Muscle layer of duodenum (tissue), 2 donors: Measurements from ENCODE around the gene RCAN1.

Experiments
- H3K27ac ChIP-seq: one replicate; pipeline ENCODE4 v1.7.0; 2013; ENCODE audit warnings: mild to moderate bottlenecking, low read length
- H3K27me3 ChIP-seq: one replicate; pipeline ENCODE4 v1.7.0; 2013; ENCODE audit warnings: low read depth, mild to moderate bottlenecking, control low read depth, low read length
- H3K36me3 ChIP-seq, 2 donors: one replicate each; pipeline ENCODE4 v1.7.0; 2013; ENCODE audit warnings: low read length in 2 of 2, control low read depth in 1 of 2, mild to moderate bottlenecking in 1 of 2; ENCODE audit not compliant: insufficient read depth in 2 of 2, control insufficient read depth in 1 of 2
- H3K4me1 ChIP-seq, 2 donors: one replicate each; pipeline ENCODE4 v1.7.0; 2013; ENCODE audit warnings: low read length in 2 of 2, mild to moderate bottlenecking in 2 of 2, control low read depth in 1 of 2, moderate library complexity in 1 of 2; ENCODE audit not compliant: insufficient read depth in 2 of 2, control insufficient read depth in 1 of 2
- H3K4me3 ChIP-seq, 2 donors: one replicate each; pipeline ENCODE4 v1.7.0; 2013; ENCODE audit warnings: low read length in 2 of 2, low read depth in 1 of 2, mild to moderate bottlenecking in 1 of 2
- H3K9me3 ChIP-seq, 2 donors: one replicate each; pipeline ENCODE4 v1.7.0; 2013; ENCODE audit warnings: low read length in 2 of 2, control low read depth in 1 of 2, mild to moderate bottlenecking in 1 of 2; ENCODE audit not compliant: control insufficient read depth in 1 of 2
- donor health status: healthy.

The RCAN1 gene

DNA sequence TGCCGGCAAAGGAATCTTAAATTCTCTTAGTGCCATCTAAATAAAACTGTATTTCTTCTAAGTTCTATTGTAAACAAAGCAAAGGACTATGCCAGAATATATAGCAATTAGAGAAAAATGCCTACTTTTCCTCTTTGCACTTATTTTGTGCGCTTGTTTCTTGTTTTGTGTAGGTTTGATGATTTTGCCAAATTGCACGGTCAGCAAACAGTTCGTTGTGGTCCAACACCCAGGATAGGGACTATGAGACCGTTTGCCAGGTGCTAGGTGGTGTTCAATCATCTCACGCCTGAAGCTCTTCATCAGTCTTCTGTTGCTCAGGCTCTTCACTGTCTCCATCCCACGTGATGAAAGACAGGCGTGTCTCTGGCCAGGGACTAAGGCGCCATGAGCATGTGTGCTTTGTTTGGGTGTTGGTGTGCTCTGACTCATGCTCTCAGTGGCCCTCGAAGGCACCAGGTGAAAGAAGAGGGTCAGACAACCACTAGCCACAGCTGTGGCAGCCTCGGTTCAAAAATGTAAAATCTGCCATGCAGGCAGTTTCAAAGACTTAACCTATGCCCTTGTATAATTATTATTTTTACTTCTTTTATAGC, 66.0 kb downstream of the RCAN1 start:
- Histone ChIP-seq H3K27me3 (no peaks in the 10 kb centered on the region), H3K4me3 (no peak overlapping the region), H3K27ac (no peak overlapping the region), H3K4me1 (peaks cover 15 to 20% of the 10 kb centered on the region in 2 donors), H3K36me3 (no peaks in the 10 kb centered on the region), H3K9me3 (no peaks in the 10 kb centered on the region)

DNA sequence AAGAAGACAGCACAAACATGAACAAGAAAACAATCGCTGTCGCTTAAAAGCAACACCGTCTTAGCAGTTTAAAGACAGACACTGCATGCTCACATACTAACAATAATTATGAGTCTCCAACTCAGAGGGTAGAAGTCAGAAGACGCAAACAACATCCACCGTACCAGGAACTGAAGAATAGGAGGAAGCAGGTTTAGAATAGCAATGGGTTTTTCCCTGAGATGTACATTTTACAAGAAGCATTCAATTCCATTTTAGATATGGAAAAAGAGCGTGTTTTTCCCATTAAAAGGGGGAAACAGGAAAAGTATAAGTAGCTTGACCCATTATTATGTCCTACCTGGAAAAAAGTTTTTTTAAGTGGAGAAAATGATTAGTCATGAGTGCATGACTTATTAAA, 68.4 kb downstream of the RCAN1 start:
- Histone ChIP-seq H3K4me3 (no peak overlapping the region), H3K9me3 (no peaks in the 10 kb centered on the region), H3K27ac (no peak overlapping the region), H3K36me3 (no peaks in the 10 kb centered on the region), H3K27me3 (no peaks in the 10 kb centered on the region), H3K4me1 (peaks cover 15 to 20% of the 10 kb centered on the region in 2 donors)

DNA sequence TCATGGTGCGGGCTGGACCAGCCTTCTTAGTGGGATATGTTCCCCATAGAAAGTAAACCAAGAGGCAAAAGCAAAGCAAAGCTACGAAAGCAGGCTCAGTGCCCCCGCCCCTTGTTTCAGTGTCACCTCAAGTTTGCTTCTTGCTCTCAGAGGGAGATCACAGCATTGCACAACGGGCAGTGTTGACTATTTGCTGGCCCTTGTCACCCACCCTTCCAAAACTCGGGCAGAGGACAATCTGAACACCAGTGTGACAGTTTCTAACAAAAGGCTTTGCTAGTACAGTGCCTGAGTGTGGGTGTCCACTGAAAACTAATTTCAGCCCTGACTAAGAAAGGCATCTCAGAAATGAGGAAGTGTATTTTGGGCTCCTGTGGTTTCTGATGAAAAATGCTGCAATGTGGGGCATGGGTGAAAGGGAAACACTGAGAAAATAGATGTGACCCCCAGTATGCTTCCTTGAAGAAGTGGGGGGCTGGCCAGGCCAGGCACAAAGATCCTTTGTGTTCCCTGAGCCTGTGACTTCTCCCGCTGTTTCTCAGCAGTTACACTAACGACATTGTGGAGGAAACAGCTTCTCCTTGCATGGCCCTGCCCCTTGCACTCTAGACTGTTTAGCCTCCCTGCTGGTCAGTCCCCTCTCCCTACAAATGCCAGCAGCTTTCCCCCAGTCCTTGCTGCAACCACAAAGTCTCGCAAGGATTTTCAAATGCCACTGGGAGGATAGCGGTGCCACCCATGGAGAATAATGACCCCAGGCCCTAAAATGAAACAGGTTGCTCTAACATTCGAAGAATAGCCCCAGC, 69.6 kb downstream of the RCAN1 start:
- no peaks in the 10 kb centered on the region for H3K9me3 ChIP-seq

DNA sequence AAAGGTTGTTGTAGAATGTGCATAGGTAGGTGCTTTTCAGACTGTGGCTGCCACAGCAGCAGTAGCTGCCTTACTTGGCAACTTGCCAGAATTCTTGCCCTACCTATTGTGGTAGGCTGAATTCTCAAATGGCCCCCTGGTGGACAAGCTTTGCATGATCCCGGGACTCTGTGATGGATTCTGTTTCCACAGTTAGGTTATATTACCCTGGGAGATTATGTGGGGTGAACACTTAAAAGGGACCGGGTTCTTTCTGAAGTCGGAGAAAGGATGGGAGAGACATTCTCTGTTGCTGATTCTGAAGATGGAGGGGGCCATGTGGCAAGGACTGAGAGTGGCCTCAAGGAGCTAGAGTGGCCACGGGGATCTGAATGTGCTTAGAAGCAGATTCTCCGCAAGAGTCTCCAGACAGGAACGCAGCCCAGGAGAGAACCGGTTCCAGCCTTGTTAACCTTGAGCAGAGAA, 70.8 kb downstream of the RCAN1 start:
- Histone ChIP-seq H3K4me3 (no peak overlapping the region), H3K36me3 (no peaks in the 10 kb centered on the region), H3K9me3 (no peaks in the 10 kb centered on the region), H3K27ac (peak overlapping the region; percentile 67), H3K27me3 (no peaks in the 10 kb centered on the region), H3K4me1 (peaks cover 15 to 20% of the 10 kb centered on the region in 2 donors)

More for the DNA sequence above, 69.6 kb downstream of the RCAN1 start:
- Histone ChIP-seq H3K27me3 (no peaks in the 10 kb centered on the region), H3K36me3 (no peaks in the 10 kb centered on the region), H3K27ac (peak overlapping the region; percentile 67), H3K4me1 (peaks cover 15 to 20% of the 10 kb centered on the region in 2 donors), H3K4me3 (peak overlapping the region; percentile 5 to 17)

DNA sequence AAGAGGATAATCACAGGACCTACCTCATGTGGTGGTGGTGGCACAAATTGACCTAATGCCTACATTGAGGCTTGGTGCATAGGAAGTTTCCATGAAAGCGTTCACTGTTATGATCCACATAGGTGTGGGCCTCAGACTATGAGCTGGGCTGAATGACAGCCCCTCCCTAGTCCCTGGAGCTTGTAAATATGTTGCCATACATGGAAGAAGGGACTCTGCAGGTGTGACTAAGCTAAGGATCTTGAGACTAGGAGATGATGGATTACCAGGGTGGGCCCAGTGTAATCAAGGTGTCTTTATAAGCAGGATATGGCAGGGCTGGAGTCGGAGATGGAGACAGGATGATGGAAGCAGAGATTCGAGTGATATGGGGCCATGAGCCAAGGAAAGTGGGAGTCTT, 71.9 kb downstream of the RCAN1 start:
- H3K4me3 ChIP-seq, result no peak overlapping the region
- no peaks in the 10 kb centered on the region for H3K9me3 ChIP-seq
- no peaks in the 10 kb centered on the region for H3K36me3 ChIP-seq
- H3K27me3 ChIP-seq, result no peaks in the 10 kb centered on the region
- H3K4me1 ChIP-seq, result peaks cover 15 to 20% of the 10 kb centered on the region in 2 donors
- H3K27ac ChIP-seq, result no peak overlapping the region

DNA sequence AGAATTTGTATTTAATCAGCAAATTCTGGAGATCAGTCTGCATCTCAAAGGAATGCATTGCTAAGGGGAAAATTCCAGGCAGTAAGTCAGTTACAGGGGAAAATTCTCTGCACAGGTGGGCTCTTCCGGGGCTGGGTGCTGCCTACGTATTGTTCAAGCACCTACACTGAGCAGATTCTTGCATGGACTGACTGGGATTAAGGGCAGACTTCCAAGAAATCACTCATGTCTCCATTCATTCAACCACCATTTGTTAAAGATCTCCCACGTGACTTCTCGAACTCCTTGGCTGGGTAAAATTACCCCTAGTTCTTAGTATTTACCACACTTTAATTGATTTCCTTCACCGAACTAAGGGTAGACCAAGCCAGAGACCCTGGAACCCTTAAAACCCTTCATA, 74.7 kb downstream of the RCAN1 start:
- peaks cover 9 to 11% of the 10 kb centered on the region in 2 donors for H3K4me1 ChIP-seq
- H3K27me3 ChIP-seq, result no peaks in the 10 kb centered on the region

DNA sequence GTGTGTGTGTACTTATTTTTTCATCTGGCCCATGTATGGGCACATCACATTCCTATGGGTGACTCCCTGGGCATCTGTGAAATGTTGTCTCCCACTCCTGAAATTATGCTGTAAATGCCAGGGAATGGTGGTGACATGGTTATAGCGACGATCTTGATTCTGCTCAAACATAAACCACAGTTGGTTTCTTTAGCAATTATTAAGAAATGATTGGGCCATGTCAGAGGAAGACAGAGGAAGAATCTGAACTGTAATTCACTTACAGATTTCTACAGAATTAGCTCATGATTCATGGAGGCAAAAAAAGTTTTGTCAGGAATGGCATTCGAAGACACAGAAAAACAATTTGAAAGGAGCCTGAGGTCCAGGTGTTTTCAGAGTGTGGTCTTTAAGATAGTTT, 77.1 kb downstream of the RCAN1 start:
- H3K4me1 ChIP-seq, result no peaks in the 10 kb centered on the region
- no peak overlapping the region for H3K4me3 ChIP-seq
- no peaks in the 10 kb centered on the region for H3K36me3 ChIP-seq
- H3K9me3 ChIP-seq, result no peaks in the 10 kb centered on the region
- H3K27me3 ChIP-seq, result no peaks in the 10 kb centered on the region
- H3K27ac ChIP-seq, result no peak overlapping the region

More for the DNA sequence above, 74.7 kb downstream of the RCAN1 start:
- Histone ChIP-seq H3K9me3 (no peaks in the 10 kb centered on the region), H3K27ac (no peak overlapping the region), H3K36me3 (no peaks in the 10 kb centered on the region), H3K4me3 (no peak overlapping the region)

DNA sequence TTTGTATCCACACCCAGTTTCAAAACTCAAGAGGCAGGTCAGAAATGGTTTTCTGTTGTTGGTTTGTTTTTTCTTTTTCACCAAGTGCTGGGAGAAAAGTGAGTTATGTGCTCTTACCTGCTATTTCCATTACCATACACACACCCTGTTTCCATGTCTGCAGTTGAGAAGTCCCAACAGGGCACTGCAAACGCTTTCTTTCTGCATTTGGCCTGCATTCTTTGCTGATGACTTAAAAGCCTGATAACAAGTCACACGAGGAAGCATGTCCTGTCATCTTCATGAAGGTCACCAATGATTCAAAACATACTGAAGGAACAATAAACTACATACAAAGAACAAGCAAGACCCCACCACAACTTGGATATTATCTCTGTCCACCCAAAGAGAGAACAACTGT, 78.1 kb downstream of the RCAN1 start:
- H3K9me3 ChIP-seq, result no peaks in the 10 kb centered on the region
- no peak overlapping the region for H3K27ac ChIP-seq
- no peaks in the 10 kb centered on the region for H3K4me1 ChIP-seq
- H3K4me3 ChIP-seq, result no peak overlapping the region
- H3K36me3 ChIP-seq, result no peaks in the 10 kb centered on the region
- no peaks in the 10 kb centered on the region for H3K27me3 ChIP-seq

DNA sequence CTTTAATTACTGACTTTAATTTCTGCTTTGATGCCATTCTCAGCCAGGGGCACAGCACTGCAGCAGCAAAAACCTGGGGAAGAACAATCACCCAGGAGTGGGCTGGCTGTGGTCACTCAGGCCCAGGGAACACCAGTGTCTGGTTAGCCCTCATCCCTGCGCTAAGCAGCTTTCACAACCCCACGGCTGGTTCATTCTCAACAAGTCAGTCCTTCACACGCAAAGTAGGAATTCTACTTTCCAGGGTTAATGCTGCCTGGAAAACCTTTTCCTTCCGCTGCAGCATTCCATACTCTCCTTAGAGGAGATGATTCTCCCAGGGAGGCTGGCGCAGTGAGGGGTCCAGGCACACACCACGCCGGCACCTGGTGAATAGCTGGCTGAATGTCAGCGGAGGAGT, 78.6 kb downstream of the RCAN1 start:
- Histone ChIP-seq H3K27me3 (no peaks in the 10 kb centered on the region), H3K36me3 (no peaks in the 10 kb centered on the region), H3K27ac (no peak overlapping the region), H3K9me3 (no peaks in the 10 kb centered on the region), H3K4me3 (no peak overlapping the region), H3K4me1 (no peaks in the 10 kb centered on the region)

DNA sequence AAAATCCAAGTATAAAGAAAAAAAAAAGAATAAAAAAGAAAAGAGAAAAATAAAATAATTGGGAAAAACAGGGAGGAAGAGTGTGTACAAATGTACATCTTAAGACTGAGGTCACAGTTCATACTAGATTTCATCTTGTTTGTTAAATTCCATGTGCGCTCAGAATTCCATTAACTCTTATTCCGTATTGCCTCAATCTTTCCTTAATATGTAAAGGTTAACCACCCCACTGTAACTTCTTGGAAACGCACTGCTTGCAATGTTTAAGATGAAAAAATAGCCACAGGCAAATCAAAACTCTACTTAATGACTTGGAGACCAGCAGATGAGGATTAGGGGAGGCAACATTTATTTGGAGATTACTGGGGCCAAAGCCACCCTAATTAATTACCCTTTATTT, 79.0 kb downstream of the RCAN1 start:
- no peaks in the 10 kb centered on the region for H3K9me3 ChIP-seq
- H3K27me3 ChIP-seq, result no peaks in the 10 kb centered on the region
- no peaks in the 10 kb centered on the region for H3K36me3 ChIP-seq
- H3K4me1 ChIP-seq, result no peaks in the 10 kb centered on the region
- H3K4me3 ChIP-seq, result no peak overlapping the region
- H3K27ac ChIP-seq, result no peak overlapping the region

DNA sequence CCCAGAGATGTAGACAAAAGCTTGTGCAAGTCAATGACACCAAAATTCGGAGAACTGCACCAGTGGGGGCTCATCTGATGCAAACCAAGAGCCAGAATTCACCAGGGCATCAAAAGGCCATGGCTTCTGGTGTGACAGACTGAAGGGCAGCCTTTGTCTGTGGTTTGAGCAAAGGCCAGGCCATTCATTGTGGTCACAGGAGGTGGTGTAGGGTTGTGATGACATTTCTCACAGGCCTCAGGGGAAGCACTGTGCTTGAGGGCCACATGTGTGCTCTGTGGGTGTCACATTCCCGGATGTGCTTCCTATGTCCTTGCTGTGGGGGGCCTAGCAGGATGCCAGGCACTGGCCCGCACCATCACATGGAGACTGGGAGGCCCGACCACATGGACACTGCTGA, 80.4 kb downstream of the RCAN1 start:
- Histone ChIP-seq H3K4me3 (no peak overlapping the region), H3K4me1 (no peaks in the 10 kb centered on the region), H3K27ac (no peak overlapping the region), H3K36me3 (no peaks in the 10 kb centered on the region), H3K27me3 (no peaks in the 10 kb centered on the region), H3K9me3 (no peaks in the 10 kb centered on the region)
